ENCODE data around the gene POLR2L. TPM values are rescaled to one million over a fixed set of nuclear protein-coding genes. Genes with fewer than 3 reads are reported as not detected.

The POLR2L gene
- total and polyA plus RNA-seq, 2 of the 13 experiments (the other 11 are each of a cell fraction or from before 2014, with no cell fraction given): 104 to 114 TPM

DNA sequence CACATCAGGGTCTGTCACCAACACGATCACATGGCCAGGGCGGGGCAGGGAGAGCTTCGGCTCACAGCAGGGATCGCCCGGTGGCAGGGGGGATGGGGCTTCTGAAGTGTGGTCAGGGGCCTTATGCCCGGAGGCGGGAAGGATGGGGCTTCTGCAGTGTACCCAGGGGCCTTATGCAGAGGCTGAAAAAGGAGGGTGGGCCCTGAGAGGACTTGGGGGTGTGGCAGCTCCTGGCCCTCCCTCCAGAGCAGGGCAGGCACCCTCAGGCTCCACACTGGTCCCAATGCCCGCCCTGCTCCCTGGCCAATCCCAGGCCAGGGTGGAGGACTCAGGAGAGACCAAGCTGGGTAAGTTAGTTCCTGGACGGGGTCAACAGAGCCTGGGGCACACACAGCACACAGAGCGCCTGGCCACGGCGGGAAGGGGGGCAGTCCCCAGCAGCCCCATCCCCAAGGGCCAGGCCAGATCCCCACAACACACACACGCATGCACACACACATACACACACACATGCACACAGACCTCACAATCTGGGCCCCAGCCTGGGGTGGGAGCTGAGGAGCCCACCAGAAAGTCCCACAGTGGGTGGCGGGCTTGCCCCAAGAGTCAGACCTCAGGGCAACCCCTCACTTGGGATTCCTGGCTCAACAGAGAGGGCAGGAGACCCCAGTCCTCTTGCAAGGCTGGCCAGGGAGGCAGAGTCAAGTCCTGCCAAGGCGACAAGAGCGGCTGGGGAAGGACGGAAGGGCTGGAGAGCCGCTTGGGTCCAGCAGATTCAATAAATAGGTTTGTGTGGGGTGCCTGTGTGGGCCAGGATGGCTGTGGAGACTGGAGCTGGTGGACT is 51.4 kb downstream of the POLR2L start:
- intact Hi-C loops (cut with micrococcal nuclease; ENCODE audit: unreplicated experiment): no loop called here
- peak; percentile 6; the same call in 2 of the 3 replicates for ATAC-seq
- no peak for FAIRE-seq
- BruUV-seq (replicated peaks): no TSS peak
- Histone ChIP-seq H3K9ac (ENCODE audit: insufficient read depth, low read depth, low read length) (no peak overlapping the region), H3K27me3 (ENCODE audit: control insufficient read depth in 1 of 2, insufficient read depth in 2 of 2, low read length in 2 of 2) (peaks cover 0 to 2% of the 10 kb centered on the region in 2 experiments; a peak in 2 of 5 replicates), H3K36me3 (replicated peaks in 1 of 2; ENCODE audit: control insufficient read depth in 1 of 2, insufficient read depth in 2 of 2, low read length in 2 of 2) (no peaks in the 10 kb centered on the region; a peak in 1 of 5 replicates), H3K4me3 (replicated peaks in 1 of 3; ENCODE audit: insufficient read depth in 1 of 3, low read depth in 2 of 3, low read length in 3 of 3) (no peak overlapping the region), H4K20me1 (ENCODE audit: insufficient read depth, low read length) (no peaks in the 10 kb centered on the region), H3K79me2 (ENCODE audit: insufficient read depth, low read length) (no peaks in the 10 kb centered on the region), H2AFZ (ENCODE audit: low read length) (no peak overlapping the region), H3K27ac (ENCODE audit: extremely low read length, insufficient read depth, low read length) (no peak overlapping the region), H3K4me2 (ENCODE audit: low read depth, low read length) (no peak overlapping the region), H3K4me1 (ENCODE audit: insufficient read depth, low read length) (peaks cover 21% of the 10 kb centered on the region), H3K9me3 (ENCODE audit: low read length) (no peaks in the 10 kb centered on the region)
- 78% methylated on average over 16 of the region's 18 CpGs for WGBS (ENCODE audit: low lambda C conversion rate)
- in situ Hi-C loops (cut with HindIII; ENCODE audit: extremely low pct_ligation_motif_present, low pct_unique_long_range_greater_than_20kb): no loop called here
- CTCF ChIA-PET (ENCODE audit: low intra/inter-chr PET ratio, low total read pairs): no interaction called here
- POLR2A ChIA-PET: interaction anchor here (0.8 kb wide), 1 partner anchor 13 kb away, joined by 3 read pairs; no protein-coding TSS in a partner anchor
- no peak for DNase-seq (ENCODE audit: low spot score)
- TF ChIP-seq IKZF4 (CRISPR knock-in tag; IDR thresholded peaks at IDR 0.05; ENCODE audit: borderline replicate concordance, low read depth, not compliant biosample characterization): no peak
- peak; percentile 15 for TF ChIP-seq AGO2 (optimal IDR thresholded peaks at IDR 0.05; ENCODE audit: low read depth, low read length)
- TF ChIP-seq RBFOX2 (IDR thresholded peaks at IDR 0.05; ENCODE audit: low read depth, low read length): 0 out of 2 replicates have a peak, but pooled peaks have one; percentile 21
- TF ChIP-seq, protein P1, sequence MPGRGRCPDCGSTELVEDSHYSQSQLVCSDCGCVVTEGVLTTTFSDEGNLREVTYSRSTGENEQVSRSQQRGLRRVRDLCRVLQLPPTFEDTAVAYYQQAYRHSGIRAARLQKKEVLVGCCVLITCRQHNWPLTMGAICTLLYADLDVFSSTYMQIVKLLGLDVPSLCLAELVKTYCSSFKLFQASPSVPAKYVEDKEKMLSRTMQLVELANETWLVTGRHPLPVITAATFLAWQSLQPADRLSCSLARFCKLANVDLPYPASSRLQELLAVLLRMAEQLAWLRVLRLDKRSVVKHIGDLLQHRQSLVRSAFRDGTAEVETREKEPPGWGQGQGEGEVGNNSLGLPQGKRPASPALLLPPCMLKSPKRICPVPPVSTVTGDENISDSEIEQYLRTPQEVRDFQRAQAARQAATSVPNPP (CRISPR knock-in tag; IDR thresholded peaks at IDR 0.05): no peak
- no peak for TF ChIP-seq CENPX (CRISPR knock-in tag; IDR thresholded peaks at IDR 0.05)
- no peak for TF ChIP-seq RARA (CRISPR knock-in tag; IDR thresholded peaks at IDR 0.05)
- TF ChIP-seq ZNF724P (CRISPR knock-in tag; IDR thresholded peaks at IDR 0.05; ENCODE audit: borderline replicate concordance): no peak
- no peak for TF ChIP-seq MAZ (IDR thresholded peaks at IDR 0.05; ENCODE audit: borderline replicate concordance, low read depth, low read length)
- no peak for TF ChIP-seq MAZ (CRISPR knock-in tag; IDR thresholded peaks at IDR 0.05; ENCODE audit: low read depth)
- TF ChIP-seq, protein P2, sequence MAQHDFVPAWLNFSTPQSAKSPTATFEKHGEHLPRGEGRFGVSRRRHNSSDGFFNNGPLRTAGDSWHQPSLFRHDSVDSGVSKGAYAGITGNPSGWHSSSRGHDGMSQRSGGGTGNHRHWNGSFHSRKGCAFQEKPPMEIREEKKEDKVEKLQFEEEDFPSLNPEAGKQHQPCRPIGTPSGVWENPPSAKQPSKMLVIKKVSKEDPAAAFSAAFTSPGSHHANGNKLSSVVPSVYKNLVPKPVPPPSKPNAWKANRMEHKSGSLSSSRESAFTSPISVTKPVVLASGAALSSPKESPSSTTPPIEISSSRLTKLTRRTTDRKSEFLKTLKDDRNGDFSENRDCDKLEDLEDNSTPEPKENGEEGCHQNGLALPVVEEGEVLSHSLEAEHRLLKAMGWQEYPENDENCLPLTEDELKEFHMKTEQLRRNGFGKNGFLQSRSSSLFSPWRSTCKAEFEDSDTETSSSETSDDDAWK (CRISPR knock-in tag; IDR thresholded peaks at IDR 0.05): no peak
- TF ChIP-seq ZFP62 (CRISPR knock-in tag; IDR thresholded peaks at IDR 0.05): no peak
- TF ChIP-seq, protein P3, sequence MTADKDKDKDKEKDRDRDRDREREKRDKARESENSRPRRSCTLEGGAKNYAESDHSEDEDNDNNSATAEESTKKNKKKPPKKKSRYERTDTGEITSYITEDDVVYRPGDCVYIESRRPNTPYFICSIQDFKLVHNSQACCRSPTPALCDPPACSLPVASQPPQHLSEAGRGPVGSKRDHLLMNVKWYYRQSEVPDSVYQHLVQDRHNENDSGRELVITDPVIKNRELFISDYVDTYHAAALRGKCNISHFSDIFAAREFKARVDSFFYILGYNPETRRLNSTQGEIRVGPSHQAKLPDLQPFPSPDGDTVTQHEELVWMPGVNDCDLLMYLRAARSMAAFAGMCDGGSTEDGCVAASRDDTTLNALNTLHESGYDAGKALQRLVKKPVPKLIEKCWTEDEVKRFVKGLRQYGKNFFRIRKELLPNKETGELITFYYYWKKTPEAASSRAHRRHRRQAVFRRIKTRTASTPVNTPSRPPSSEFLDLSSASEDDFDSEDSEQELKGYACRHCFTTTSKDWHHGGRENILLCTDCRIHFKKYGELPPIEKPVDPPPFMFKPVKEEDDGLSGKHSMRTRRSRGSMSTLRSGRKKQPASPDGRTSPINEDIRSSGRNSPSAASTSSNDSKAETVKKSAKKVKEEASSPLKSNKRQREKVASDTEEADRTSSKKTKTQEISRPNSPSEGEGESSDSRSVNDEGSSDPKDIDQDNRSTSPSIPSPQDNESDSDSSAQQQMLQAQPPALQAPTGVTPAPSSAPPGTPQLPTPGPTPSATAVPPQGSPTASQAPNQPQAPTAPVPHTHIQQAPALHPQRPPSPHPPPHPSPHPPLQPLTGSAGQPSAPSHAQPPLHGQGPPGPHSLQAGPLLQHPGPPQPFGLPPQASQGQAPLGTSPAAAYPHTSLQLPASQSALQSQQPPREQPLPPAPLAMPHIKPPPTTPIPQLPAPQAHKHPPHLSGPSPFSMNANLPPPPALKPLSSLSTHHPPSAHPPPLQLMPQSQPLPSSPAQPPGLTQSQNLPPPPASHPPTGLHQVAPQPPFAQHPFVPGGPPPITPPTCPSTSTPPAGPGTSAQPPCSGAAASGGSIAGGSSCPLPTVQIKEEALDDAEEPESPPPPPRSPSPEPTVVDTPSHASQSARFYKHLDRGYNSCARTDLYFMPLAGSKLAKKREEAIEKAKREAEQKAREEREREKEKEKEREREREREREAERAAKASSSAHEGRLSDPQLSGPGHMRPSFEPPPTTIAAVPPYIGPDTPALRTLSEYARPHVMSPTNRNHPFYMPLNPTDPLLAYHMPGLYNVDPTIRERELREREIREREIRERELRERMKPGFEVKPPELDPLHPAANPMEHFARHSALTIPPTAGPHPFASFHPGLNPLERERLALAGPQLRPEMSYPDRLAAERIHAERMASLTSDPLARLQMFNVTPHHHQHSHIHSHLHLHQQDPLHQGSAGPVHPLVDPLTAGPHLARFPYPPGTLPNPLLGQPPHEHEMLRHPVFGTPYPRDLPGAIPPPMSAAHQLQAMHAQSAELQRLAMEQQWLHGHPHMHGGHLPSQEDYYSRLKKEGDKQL (CRISPR knock-in tag; IDR thresholded peaks at IDR 0.05; ENCODE audit: low read depth): no peak
- TF ChIP-seq, protein P4, sequence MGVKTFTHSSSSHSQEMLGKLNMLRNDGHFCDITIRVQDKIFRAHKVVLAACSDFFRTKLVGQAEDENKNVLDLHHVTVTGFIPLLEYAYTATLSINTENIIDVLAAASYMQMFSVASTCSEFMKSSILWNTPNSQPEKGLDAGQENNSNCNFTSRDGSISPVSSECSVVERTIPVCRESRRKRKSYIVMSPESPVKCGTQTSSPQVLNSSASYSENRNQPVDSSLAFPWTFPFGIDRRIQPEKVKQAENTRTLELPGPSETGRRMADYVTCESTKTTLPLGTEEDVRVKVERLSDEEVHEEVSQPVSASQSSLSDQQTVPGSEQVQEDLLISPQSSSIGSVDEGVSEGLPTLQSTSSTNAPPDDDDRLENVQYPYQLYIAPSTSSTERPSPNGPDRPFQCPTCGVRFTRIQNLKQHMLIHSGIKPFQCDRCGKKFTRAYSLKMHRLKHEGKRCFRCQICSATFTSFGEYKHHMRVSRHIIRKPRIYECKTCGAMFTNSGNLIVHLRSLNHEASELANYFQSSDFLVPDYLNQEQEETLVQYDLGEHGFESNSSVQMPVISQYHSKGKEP (CRISPR knock-in tag; IDR thresholded peaks at IDR 0.05): no peak
